HEK293T (cell line): Measurements from ENCODE around the gene SLC16A12.

ENCODE experiments used
- ELF4 ChIP-seq: fragments of 450-650 bp; IDR thresholded peaks from 2 replicates; pipeline ENCODE4 v1.6.1; 2017; ENCODE audit warnings: antibody characterized with exemption
- FOXA1 ChIP-seq: fragments of 450-650 bp; IDR thresholded peaks from 2 replicates; pipeline ENCODE4 v1.6.1; 2016; ENCODE audit warnings: mild to moderate bottlenecking
- LEF1 ChIP-seq: fragments of 450-650 bp; IDR thresholded peaks from 2 replicates; pipeline ENCODE4 v1.6.1; 2017; ENCODE audit warnings: mild to moderate bottlenecking, borderline replicate concordance
- SP1 ChIP-seq: fragments of 450-650 bp; IDR thresholded peaks from 2 replicates; pipeline ENCODE4 v1.6.1; 2017

DNA sequence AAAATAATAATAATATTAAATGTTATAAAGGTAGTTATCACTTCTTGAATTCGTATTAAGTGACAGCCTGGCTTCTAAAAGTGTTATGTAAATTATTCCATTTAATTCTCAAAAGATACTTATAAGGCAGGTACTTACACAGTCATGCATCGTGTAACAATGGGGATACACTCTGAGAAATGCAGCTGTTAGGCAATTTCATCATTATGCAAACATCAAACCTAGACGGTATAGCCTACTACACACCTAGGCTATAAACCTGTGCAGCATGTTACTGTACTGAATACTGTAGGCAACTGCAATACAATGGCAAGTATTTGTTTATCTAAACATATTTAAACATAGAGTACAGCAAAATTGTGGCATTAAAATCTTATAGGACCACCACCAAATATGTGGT, 141.5 kb downstream of the SLC16A12 start:
- TF ChIP-seq ELF4 (no peak), FOXA1 (no peak), SP1 (no peak), LEF1 (no peak)
